HG02763 (cell line): ENCODE results near the gene ZNF76.

Source experiments
- ATAC-seq: cut with Tn5 transposase; IDR thresholded peaks from one replicate; pipeline ENCODE4 v1.9.1; 2021; ENCODE audit warnings: mild to moderate bottlenecking, moderate library complexity; ENCODE audit not compliant: unreplicated experiment

The ZNF76 gene

DNA sequence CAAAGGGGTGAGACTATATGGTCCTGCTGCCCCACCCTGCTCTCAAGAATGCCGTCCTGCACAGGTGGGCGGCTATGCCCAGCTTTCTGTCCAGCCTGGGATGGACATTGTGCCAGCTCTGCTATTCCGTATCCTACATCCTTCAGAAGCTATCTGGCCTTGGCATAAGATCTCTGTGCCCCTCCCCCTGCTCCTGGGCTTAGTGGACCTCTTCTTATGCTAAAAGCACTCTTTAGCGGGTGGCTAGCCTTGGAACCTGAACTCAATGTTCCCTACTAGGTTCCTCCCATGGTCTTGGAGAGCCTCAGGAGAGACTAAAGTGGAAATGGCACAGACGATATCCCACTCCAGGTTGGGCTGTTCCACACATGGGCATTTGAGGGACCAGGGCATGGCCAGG is 23.3 kb upstream of the ZNF76 start:
- no peak for ATAC-seq

DNA sequence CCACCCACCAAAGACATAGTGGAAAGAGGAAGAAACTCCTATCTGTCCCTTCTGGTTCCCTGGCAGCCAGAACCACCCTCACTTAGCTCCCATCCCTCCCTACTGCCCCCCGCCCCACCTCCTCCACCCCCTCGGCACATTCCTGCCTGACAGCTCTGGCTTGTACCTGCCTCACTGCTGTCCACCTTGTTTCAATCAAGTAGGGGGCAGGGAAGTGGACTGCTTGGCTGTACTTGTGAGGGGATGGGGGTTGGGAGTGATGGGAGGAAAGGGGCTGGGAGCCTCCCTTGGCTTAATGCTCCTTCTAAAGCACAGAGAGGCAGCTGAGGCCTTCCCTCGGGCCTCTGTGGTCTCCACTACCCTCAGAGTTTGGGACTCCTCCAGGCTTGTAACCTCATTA is 22.1 kb upstream of the ZNF76 start:
- ATAC-seq: no peak

DNA sequence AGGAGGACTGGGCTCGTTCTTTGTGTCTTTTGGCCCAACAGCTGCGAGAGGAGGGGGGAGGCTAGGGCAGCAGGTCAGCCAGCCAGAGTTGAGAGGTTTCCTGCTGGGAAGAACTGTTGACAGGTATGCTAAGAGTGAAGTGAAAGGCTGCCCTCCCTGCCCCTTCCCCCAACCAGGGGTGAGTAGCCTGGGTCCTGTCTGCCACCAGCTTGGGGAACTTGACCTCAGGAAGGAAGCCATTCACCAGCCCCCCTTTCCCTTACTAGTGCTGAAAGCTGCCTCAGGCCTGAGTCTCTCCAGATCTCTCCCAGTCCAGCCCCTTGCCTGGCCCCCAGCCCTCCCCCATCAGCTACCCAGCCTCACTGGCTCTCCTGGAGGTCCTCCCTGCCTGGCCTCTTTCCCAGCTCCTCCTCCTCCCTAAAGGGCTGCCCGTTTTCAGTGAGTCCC is 20.7 kb upstream of the ZNF76 start:
- ATAC-seq: no peak

DNA sequence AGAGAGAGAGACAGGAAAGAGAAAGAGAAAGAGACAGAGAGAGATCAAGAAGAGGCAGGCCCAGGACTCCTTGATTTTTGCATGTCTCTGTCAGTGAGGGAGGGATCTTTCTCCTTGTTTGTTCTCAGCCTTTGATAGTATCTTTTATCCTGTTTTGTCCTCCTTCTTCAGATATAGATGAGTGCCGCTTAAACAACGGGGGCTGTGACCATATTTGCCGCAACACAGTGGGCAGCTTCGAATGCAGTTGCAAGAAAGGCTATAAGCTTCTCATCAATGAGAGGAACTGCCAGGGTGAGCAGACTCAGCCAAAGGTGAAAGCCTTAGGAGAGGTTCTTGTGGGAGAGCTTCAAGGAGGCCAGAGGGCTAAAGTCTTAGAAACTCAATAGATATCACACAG is 20.0 kb upstream of the ZNF76 start:
- no peak for ATAC-seq

DNA sequence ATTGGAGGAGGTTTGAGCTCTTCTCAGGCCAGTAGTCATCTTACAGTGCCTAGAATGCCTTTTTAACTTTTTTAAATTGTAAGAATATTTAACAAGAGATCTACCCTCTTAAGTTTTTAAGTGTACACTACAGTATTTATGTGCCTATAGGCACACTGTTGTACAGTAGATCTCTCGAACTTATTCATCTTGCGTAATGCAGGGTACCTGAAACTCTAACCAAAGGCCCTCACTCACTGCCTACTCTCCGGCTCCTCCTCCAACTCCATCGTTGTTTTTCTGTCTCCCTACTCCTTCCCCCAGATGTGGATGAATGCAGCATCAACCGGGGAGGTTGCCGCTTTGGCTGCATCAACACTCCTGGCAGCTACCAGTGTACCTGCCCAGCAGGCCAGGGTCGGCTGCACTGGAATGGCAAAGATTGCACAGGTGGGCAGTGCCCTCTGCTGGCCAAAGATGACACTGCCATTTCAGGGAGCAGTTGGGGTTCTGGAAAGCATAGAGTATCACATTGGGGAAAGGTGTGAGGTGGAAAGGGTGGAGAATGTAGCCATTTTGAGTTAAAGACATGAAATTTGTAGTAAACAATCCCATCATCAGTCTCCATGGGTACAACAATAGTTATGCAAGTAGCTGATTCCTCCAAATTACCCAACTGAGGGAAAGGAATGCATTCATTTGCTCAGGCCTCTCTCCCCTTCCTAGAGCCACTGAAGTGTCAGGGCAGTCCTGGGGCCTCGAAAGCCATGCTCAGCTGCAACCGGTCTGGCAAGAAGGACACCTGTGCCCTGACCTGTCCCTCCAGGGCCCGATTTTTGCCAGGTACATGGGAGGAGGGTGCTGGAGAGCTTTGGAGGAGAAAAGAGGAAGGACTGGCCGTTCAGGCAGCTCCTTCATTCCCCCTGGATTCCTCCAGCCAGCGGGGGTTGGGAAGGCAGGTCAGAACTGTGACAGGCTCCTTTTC is 18.4 kb upstream of the ZNF76 start:
- peak; percentile 44 for ATAC-seq

DNA sequence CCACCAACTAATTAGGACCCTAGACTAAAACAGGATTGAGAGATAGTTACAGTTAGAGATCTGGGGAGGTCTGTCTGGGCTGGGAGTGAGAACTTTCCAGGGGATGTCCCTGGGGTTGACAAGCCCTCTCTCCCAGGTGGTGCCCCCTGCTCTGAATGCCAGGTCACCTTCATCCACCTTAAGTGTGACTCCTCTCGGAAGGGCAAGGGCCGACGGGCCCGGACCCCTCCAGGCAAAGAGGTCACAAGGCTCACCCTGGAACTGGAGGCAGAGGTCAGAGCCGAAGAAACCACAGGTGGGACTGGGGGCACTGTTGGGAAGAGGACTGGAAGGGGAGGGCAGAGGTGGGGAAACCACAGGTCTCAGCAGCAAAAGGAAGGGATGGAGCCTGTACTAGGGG is 17.0 kb upstream of the ZNF76 start:
- no peak for ATAC-seq

DNA sequence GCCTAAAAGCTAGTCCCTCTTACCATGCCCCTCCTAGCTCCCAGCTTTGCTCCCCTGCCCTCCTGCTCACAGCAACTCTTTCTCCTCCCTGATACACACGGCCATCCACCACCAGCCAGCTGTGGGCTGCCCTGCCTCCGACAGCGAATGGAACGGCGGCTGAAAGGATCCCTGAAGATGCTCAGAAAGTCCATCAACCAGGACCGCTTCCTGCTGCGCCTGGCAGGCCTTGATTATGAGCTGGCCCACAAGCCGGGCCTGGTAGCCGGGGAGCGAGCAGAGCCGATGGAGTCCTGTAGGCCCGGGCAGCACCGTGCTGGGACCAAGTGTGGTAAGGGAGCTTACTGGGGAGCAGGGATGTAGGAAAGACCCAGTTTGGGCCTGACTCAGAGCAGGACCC is 16.6 kb upstream of the ZNF76 start:
- no peak for ATAC-seq

DNA sequence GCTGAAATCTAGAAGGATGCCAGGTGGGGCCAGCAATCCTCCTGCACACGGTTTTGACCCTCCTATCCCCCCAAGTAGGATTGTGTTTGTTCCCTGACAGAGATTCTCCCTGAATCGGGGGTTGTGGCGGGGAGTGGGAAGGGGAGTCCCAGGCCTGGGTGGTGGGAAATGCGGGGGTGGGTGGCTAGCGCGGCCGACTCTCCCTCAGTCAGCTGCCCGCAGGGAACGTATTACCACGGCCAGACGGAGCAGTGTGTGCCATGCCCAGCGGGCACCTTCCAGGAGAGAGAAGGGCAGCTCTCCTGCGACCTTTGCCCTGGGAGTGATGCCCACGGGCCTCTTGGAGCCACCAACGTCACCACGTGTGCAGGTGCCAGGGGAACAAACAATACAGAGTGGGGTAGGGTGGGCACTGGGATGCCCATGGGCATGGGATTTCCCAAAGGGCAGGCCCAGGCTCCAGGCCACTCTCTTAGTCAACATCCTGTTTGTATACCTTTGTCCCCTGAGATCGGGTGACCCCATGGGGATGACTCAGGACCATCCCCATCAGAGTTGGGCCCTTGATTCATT is 16.1 kb upstream of the ZNF76 start:
- no peak for ATAC-seq

DNA sequence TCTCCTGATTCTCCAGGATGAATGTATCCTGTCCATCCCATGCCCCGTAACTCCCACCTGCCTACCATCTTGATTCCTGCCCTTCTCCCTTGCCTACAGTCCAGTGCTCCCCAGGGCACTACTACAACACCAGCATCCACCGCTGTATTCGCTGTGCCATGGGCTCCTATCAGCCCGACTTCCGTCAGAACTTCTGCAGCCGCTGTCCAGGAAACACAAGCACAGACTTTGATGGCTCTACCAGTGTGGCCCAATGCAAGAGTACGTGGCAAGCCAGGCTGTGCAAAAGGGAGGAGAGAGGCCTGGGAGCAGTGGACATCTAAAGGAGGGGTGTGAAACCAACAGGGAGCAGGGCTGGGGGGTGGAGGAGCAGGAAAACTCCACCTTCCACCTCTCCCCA is 15.0 kb upstream of the ZNF76 start:
- no peak for ATAC-seq

DNA sequence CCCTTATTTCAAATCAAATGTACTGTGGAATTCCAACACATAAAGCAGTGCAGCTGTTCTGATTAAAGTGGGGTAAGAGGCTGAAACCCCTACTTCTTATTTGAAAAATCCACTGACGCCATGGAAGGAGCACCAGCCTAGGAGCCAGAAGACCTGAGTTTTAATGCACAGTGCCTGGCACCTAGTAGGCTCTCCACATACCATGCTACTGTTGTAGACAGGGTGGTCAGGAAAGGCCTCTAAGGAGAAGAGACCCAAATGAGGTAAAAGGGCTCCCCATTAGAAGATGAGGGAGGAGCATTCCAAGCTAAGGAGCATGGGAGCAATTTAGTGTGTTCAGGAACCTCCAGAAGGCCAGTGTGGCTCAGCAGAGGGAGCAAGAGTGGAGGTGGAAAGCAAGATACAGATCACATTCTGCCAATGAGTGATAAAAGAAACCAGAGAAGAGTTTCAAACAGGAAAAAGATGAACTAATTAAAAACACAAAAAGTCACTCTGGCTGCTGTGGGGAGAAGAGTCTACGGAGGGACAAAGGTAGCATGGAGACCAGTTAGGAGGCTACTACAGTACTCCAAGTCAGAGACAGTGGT is 11.8 kb upstream of the ZNF76 start:
- no peak for ATAC-seq

DNA sequence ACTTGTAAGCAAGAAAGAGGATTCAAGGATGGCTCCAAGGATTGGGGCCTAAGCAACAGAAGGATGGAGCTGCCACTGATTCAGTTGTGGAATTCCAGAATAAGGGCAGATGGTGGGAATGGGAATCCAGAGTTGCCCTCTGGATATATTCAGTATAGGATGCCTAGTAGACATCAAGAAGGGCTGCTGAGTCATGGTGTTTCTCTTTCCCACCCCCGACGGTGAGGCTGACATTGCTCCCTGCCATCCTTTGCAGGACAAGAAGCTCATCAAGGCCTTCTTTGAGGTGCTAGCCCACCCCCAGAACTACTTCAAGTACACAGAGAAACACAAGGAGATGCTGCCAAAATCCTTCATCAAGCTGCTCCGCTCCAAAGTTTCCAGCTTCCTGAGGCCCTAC is 11.2 kb upstream of the ZNF76 start:
- no peak for ATAC-seq

DNA sequence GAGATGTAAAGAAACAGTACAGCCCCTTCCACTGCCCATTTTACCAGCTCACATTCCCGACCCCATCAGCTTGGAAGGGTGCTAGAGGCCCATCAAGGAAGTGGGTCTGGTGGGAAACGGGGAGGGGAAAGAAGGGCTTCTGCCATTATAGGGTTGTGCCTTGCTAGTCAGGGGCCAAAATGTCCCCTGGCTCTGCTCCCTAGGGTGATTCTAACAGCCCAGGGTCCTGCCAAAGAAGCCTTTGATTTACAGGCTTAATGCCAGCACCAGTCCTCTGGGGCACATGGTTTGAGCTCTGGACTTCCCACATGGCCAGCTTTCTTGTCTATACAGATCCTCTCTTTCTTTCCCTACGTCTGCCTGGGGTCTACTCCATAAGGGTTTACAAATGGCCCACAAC is 10.6 kb upstream of the ZNF76 start:
- ATAC-seq: no peak

DNA sequence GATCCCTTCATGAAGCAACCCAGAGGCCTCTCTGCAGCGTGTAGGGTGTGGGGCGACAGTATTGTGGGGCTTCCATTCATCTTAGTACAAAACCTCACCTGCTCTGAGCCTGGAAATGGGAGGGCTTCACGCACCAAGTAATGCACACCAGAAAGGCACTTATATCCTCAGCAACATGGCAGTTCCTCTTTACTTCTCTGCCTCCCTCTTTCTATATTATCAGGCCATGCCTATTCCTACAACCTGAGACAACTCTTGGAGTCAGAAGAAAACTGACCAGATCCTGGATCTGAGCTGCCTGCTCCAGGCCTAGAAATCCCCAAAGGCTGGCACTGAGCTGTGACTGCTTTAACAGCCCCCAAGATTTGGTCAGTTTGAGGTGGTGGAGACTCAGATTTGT is 7.6 kb upstream of the ZNF76 start:
- no peak for ATAC-seq

DNA sequence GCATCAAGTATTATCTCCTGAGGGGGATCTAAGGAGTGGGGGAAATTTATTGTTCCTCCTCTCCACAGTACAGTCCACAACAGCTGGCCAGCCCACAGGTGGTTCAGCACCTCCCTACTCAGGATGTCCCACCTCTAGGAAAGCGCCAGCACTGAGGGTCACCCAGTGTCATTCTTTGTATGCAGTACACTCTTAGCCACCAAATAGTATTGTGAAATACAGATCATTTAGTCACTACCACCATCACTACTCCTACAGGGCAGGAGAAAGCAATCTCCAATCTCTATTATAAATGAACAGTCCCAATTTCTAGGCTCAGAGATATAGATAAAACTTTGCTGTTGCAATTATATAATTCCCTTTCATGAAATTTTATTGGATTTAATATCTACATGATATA is 6.3 kb upstream of the ZNF76 start:
- ATAC-seq: no peak

DNA sequence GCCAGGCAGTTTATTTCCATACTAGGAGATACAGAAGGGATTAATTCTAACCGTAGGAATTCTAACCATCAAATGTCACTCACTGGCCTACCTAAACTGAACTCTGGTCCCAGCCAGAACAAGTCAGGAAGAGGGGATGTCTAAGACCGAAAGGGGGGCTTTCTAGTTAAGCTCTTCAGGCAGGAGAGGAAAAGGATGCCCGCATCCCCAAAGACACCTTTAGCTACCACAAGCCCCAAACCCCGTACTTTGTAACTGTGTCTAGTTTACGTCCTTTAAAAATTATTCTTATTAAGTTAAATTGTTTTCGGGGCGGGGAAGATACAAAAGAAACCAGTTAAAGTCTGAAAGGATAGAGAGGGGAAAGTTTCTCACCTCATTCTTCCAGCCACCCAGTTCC is 1.2 kb upstream of the ZNF76 start:
- no peak for ATAC-seq

DNA sequence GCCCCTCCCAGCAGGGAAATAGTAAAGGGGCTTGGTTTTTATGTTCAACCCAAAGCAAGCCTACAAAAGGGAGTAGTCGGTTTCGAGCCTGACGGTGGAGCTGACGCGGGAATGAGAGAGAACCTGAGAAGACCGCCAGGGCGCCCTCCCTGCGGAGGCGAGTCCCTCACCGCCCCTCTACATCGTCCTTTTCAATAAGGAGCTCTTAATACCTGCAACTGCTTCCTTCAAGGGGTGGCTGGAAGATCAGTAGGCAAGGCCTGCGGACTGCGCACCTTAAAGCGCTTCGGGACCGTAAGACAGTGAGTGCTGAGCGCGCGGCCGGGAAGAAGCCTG is 709 bp upstream of the ZNF76 start:
- ATAC-seq: no peak

DNA sequence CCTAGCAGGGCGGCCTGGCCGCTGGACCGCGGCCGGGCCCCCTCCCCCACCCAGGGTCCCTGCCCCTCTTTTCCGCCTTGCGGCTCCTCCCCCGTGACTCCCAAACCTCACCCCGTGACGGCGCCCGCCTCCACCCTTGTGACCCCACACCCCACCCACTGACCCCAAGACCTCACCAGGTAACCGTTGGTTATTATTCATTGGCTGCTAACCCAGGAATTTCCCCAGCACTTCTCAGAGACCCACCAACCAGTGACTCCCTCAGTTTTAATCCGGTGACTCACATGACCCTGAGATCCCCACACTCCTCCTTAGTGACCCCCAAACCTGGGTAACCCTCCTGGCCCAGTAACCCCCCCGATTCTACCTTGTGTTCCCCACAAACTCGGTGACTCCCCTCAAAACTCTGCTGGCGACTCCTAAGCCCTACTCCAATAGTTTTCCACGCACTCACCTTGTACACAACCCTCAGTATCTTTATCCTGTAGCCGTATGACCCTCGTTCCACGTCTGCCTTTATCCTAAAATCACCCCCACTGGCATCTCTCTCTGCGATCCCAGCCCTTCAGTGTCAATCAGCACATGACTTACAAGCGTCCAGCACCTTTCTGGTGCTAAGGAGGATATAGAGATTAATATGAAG is 534 bp downstream of the ZNF76 start:
- peak; percentile 27 for ATAC-seq

DNA sequence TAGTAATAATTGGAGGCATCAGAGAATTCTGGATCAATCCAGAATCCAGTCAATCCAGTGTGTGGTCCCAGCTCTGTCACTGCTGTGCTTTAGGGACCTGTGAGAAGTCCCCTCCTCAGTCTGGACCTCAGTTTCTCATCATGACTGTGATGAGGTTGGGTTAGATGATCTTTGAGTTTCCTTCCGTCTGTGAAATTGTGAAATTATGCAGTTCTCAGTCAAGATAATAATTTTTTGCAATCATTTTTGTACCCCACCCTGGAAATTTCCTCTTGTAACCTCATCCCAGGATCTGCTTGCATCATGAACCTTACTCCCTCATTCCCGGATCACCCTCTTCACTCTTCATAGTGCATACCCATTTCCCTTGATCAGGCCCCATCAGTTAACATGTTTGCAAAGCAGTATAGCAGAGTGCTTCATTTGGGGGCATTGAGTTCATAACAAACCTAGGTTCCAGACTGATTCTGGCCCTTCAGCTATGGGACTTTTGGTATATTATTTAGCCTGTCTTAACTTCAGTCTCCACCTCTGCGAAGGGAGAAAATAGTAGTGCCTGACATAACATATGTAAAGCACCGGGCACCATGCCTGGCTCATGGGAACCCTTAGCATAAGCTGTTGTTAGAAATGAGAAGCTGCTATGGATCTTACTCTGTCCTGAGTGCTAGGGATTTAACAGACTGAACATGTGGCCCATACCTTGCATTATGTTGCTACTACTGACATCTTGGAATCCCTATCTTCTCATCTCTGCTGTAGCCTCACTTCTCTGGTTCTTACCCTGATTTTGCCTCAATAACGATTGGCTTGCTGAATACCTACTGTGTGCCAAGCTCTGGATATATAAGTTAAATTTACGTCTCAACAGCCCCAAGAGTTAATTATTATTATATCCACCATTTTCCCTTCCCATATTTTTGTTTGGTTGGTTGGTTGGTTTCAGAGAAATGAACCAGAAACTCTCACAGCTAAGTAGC is 1.3 kb downstream of the ZNF76 start:
- ATAC-seq: no peak

DNA sequence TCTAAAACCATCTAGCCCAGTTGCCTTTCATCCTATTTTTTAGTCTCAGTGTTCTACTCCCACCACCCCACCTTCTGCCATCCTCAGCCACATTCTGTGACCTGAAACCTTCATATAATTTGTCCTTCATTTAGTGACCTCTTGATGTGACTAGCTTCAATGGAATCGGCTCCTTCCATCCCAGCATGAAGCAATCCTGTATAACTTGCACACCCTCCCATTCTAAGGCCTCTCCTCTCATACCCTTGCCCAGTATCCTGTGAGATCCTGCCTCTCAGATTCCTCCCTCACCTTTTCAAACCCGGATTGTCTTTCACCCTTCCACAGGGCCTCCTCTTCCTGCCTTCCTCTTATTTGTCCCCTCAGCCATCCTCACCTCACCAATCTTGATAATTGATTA is 3.1 kb downstream of the ZNF76 start:
- ATAC-seq: no peak

DNA sequence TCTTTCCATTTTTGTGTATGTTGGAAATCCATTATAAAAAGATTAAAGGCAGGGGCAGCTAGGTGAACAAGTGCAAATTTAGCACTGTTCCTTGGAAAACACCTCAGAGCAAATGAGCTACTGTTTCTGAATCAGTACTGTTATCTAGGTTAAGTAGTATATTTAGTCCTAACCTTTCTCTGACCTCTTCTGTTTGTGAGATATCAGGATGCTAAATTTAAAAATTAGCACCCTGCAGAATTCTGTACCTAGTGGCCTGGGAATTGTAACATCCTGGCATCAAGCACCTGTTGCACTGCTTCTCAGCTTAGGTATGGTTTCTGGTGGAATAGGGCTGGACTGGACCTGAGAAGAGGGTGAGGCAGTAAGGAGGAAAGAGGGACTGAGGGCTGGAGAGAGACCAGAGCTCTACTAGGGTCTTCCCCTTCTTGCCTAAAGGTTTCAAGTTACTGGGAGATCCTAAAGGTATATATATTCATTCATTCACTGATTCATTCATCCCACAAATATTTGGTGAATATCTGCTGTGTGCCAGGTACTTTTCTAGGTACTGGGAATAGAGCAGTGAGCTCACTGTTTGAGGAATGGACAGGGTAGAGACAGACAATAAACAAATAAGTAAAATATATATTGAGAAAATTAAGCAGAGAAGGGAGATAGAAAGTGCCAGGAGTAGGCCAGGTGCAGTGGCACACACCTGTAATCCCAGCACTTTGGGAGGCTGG is 5.2 kb downstream of the ZNF76 start:
- no peak for ATAC-seq
